Measurements from ENCODE around the gene NDUFB6. TPM values are rescaled to one million over a fixed set of nuclear protein-coding genes. Genes with fewer than 3 reads are reported as not detected.

The NDUFB6 gene
- total and polyA plus RNA-seq, 10 of the 15 experiments (the other 5 are each of a cell fraction or from before 2014, with no cell fraction given): 26.3 to 269 (median 61.4) TPM

- TF ChIP-seq, protein P1, sequence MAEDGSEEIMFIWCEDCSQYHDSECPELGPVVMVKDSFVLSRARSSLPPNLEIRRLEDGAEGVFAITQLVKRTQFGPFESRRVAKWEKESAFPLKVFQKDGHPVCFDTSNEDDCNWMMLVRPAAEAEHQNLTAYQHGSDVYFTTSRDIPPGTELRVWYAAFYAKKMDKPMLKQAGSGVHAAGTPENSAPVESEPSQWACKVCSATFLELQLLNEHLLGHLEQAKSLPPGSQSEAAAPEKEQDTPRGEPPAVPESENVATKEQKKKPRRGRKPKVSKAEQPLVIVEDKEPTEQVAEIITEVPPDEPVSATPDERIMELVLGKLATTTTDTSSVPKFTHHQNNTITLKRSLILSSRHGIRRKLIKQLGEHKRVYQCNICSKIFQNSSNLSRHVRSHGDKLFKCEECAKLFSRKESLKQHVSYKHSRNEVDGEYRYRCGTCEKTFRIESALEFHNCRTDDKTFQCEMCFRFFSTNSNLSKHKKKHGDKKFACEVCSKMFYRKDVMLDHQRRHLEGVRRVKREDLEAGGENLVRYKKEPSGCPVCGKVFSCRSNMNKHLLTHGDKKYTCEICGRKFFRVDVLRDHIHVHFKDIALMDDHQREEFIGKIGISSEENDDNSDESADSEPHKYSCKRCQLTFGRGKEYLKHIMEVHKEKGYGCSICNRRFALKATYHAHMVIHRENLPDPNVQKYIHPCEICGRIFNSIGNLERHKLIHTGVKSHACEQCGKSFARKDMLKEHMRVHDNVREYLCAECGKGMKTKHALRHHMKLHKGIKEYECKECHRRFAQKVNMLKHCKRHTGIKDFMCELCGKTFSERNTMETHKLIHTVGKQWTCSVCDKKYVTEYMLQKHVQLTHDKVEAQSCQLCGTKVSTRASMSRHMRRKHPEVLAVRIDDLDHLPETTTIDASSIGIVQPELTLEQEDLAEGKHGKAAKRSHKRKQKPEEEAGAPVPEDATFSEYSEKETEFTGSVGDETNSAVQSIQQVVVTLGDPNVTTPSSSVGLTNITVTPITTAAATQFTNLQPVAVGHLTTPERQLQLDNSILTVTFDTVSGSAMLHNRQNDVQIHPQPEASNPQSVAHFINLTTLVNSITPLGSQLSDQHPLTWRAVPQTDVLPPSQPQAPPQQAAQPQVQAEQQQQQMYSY (CRISPR knock-in tag; IDR thresholded peaks at IDR 0.05): no peak
- TF ChIP-seq SUZ12 (IDR thresholded peaks at IDR 0.05; ENCODE audit: unreplicated experiment): no peak
- TF ChIP-seq HDAC2 (IDR thresholded peaks at IDR 0.05): no peak
- TF ChIP-seq SPI1 (IDR thresholded peaks at IDR 0.05; ENCODE audit: borderline replicate concordance, insufficient read depth, low read depth, low read length): 0 out of 2 replicates have a peak, but pooled peaks have one; percentile 14
- no peak for TF ChIP-seq SIX5 (IDR thresholded peaks at IDR 0.05; ENCODE audit: low read depth, low read length, severe bottlenecking)
- TF ChIP-seq, protein P2, sequence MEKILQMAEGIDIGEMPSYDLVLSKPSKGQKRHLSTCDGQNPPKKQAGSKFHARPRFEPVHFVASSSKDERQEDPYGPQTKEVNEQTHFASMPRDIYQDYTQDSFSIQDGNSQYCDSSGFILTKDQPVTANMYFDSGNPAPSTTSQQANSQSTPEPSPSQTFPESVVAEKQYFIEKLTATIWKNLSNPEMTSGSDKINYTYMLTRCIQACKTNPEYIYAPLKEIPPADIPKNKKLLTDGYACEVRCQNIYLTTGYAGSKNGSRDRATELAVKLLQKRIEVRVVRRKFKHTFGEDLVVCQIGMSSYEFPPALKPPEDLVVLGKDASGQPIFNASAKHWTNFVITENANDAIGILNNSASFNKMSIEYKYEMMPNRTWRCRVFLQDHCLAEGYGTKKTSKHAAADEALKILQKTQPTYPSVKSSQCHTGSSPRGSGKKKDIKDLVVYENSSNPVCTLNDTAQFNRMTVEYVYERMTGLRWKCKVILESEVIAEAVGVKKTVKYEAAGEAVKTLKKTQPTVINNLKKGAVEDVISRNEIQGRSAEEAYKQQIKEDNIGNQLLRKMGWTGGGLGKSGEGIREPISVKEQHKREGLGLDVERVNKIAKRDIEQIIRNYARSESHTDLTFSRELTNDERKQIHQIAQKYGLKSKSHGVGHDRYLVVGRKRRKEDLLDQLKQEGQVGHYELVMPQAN (conservative IDR thresholded peaks at IDR 0.05): no peak
- TF ChIP-seq RELA (IDR thresholded peaks at IDR 0.05; ENCODE audit: borderline replicate concordance, partially characterized antibody): no peak
- TF ChIP-seq ZNF24 (IDR thresholded peaks at IDR 0.05): no peak
- no peak for TF ChIP-seq ATF2 (IDR thresholded peaks at IDR 0.05; ENCODE audit: low read length)
- TF ChIP-seq NFYA (IDR thresholded peaks at IDR 0.05; ENCODE audit: borderline replicate concordance, low read depth, low read length): no peak
- no peak for TF ChIP-seq YBX1 (IDR thresholded peaks at IDR 0.05)
- TF ChIP-seq TCF3 (IDR thresholded peaks at IDR 0.05; ENCODE audit: borderline replicate concordance, insufficient read depth, low read depth, low read length): no peak
- no peak for TF ChIP-seq E2F4 (IDR thresholded peaks at IDR 0.05; ENCODE audit: low read depth, low read length)
- no peak for TF ChIP-seq FOS (IDR thresholded peaks at IDR 0.05; ENCODE audit: borderline replicate concordance, extremely low read depth, insufficient read length)
- no peak for TF ChIP-seq NFXL1 (IDR thresholded peaks at IDR 0.05; ENCODE audit: borderline replicate concordance)
- TF ChIP-seq PAX5 (IDR thresholded peaks at IDR 0.05; ENCODE audit: borderline replicate concordance, low read depth, low read length): peak; percentile 34; the same call in 1 of the 2 replicates
- no peak for TF ChIP-seq STAT1 (conservative IDR thresholded peaks at IDR 0.05)
- TF ChIP-seq RCOR1 (conservative IDR thresholded peaks at IDR 0.05; ENCODE audit: low read depth, low read length): no peak
- TF ChIP-seq ZNF622 (IDR thresholded peaks at IDR 0.05): no peak
- TF ChIP-seq SKIL (IDR thresholded peaks at IDR 0.05; ENCODE audit: low read depth, poor library complexity, severe bottlenecking): peak; percentile 64
Observed at GRCh38 chr9:32526041-32526706, 46.8 kb downstream of the NDUFB6 start, which contains the start of gene RIGI (continued).

Measured in GM12878 (cell line).